Measurements from ENCODE around the gene AP2B1. TPM values are rescaled to one million over a fixed set of nuclear protein-coding genes. Genes with fewer than 3 reads are reported as not detected.
A peak's percentile ranks its signal among the peaks of the same experiment; 100 is the strongest.

The AP2B1 gene
- total and polyA plus RNA-seq, 9 of the 15 experiments (the other 6 are each of a cell fraction or from before 2014, with no cell fraction given): 60.1 to 287 (median 105) TPM

- TF ChIP-seq HEY1 (CRISPR knock-in tag; IDR thresholded peaks at IDR 0.05; ENCODE audit: borderline replicate concordance): no peak
- peak; percentile 74 for TF ChIP-seq LARP7 (IDR thresholded peaks at IDR 0.05)
- TF ChIP-seq ZNF830 (CRISPR knock-in tag; IDR thresholded peaks at IDR 0.05): no peak
- TF ChIP-seq TBL1XR1 (IDR thresholded peaks at IDR 0.05; ENCODE audit: low read length in 2 of 2): peak; percentile 65 to 100; a peak in 3 of 4 replicates
- TF ChIP-seq, protein P1, sequence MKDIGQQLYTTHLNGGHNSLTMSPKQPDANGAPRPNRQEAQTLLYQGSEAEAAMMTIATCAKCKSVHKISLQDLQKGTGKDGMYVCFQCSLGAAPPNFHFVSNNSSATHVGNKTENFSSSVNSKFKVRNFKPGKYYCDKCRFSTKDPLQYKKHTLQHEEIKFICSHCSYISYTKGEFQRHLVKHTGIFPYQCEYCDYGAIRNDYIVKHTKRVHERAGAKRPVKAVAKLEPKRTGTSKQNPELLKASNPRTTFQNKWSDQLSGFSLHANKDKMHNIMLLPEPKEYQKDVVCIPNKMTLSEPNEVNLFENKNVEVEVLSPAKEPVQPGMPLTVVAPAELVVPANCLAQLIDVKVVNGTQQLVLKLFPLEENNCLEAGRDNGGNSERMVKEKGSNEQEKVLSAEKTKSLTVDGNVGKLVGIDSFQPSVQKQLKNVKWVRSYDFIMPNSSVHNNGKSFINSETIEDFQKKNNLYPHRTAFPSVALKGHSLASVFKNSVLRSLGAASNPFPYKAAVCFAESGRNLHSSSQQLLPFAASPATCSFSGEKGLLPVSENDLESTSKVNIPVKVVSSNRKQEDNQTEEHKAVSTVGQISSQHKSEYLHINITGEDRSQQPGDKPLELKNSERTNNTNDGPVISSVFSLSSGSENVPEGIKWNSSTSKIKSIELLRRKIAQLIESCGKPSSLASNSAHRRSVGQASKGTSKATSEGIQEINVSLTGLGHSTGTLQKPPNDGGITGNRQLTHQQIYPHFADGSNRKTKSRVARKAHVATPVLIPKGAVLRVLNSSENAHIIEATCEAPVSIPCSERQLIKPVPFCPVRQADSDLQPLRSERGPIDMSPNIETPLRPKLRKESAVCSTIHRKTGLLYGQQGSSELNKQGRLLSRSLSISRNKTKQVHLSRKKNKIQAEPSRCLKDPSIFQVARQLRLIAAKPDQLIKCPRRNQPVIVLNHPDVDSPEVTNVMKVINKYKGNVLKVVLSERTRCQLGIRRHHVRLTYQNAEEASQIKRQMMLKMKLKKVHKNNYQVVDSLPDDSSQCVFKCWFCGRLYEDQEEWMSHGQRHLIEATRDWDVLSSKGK (CRISPR knock-in tag; IDR thresholded peaks at IDR 0.05): no peak
- peak; percentile 92 for TF ChIP-seq POLR2A (conservative IDR thresholded peaks at IDR 0.05)
- no peak for TF ChIP-seq ZNF398 (CRISPR knock-in tag; IDR thresholded peaks at IDR 0.05)
- TF ChIP-seq NR1H2 (CRISPR knock-in tag; IDR thresholded peaks at IDR 0.05): no peak
- TF ChIP-seq AFF1 (IDR thresholded peaks at IDR 0.05; ENCODE audit: low read depth in 1 of 2, partially characterized antibody in 2 of 2): peak; percentile 49 to 65
- TF ChIP-seq BRF2 (IDR thresholded peaks at IDR 0.05; ENCODE audit: borderline replicate concordance, insufficient read depth, insufficient read length): no peak
- TF ChIP-seq MECOM (CRISPR knock-in tag; IDR thresholded peaks at IDR 0.05): no peak
- no peak for TF ChIP-seq MAFG (tag; conservative IDR thresholded peaks at IDR 0.05)
- no peak for TF ChIP-seq STAT5A (IDR thresholded peaks at IDR 0.05; ENCODE audit: borderline replicate concordance, low read length)
- TF ChIP-seq SP2 (IDR thresholded peaks at IDR 0.05; ENCODE audit: extremely low read depth, low read depth, low read length, poor library complexity, severe bottlenecking): peak; percentile 21
- no peak for TF ChIP-seq KLF13 (tag; IDR thresholded peaks at IDR 0.05; ENCODE audit: borderline replicate concordance, low read depth)
- peak; percentile 67; the same call in 1 of the 2 replicates for TF ChIP-seq PHF8 (IDR thresholded peaks at IDR 0.05; ENCODE audit: borderline replicate concordance, low read length)
Observed at GRCh38 chr17:35587074-35587961, at the start of gene AP2B1 (continued).

All from K562 (cell line).